COLO829 (cell line): ENCODE measurements around the gene MTCH2.
A peak's percentile ranks its signal among the peaks of the same experiment; 100 is the strongest.

Source experiments
- DNase-seq: peaks from one replicate; pipeline ENCODE4 v3.0.0; 2012; ENCODE audit warnings: low spot score

MTCH2 gene

GRCh38 chr11:47589977-47590861 lies 52.1 kb downstream of the MTCH2 start:
- DNase-seq = no peak

GRCh38 chr11:47589584-47589976 lies 52.8 kb downstream of the MTCH2 start:
- DNase-seq = no peak

- no peak for DNase-seq
Measured at GRCh38 chr11:47589118-47589517, 53.2 kb downstream of the MTCH2 start.

DNA sequence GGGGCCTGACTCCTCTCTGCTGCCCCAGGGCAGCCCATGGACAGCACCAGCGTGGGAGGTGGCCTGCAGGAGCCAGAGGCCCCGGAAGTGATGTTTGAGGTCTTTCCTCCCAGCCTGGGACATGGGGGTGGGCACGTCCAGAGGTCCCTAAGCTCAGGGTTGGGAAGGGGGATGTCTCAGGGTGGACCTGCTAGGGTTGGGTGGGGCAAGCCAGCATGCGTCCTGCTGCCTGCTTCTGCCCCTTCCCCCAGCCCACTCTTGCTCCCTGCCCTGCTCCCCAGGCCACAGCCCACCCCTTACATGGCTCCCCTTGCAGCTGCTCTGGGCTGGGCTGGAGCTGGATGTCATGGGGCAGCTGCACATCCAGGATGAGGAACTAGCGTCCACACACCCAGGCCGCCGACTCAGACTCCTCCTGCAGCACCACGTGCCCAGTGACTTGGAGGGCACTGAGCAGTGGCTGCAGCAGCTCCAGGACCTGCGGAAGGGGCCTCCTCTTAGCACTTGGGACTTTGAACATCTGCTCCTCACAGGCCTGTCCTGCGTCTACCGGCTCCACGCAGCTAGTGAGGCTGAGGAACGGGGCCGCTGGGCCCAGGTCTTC lies 54.5 kb downstream of the MTCH2 start:
- DNase-seq = peak; percentile 41

GRCh38 chr11:47587039-47587716 lies 55.2 kb downstream of the MTCH2 start:
- peak; percentile 74 for DNase-seq

DNA sequence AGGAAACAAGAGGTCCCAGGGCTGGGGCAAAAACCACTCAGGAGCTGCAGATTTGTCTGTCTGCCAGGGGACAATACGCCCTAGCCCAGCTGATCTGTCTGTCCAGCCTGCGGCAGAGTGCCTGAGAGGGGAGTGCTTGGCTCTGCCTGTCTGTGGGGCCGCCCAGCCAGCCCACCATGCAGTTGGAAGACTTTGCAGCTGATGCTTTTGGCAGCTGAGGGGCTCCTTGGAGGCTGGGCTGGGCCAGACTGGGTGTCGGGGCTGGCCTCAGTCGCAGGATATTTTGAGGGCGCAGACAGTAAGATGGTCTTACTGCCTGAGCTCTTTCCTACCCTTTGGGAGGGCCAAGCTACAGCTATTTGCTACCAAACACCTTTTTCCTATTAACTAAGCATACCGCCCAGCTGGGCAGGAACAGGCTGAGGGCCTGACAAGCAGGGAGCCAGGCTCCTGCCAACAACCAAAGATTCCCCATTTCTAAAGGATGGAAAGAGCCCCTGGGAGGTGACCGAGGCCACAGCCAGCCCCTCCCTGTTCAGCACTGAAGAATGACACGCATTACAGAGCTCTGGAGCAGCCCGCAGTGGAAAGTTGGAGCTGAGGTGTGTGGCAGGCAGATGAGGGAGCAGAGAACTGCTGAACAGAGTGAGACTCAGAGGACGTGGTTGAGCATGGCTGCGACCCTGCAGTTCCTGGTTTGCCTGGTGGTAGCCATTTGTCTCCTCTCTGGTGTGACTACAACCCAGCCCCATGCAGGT lies 56.1 kb downstream of the MTCH2 start, which contains the start of gene FAM180B:
Gene FAM180B, plus strand, starts transcription at position 581 of the 758 bp plus-strand sequence. Its CDS starts 91 bp downstream, at position 672.
- DNase-seq = no peak

DNA sequence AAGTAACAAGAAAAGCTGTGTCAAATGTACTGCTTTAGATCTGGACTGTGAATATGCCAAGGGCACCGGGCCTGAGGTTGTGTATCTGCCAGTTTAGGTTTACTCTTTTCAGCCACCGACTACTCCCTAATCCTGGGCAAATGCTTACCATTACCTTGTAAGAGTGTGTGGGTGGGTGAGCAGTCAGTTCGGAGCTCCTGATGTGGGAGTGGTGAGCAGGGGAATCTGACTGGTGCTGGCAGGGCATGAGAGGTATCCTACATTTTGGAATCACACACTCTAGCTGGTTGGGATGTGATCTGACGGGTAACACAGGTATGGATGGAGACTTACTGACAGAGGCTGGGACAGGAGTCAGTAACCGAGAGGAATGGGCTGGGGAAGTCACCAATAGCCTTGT lies 58.5 kb downstream of the MTCH2 start:
- DNase-seq = no peak

DNA sequence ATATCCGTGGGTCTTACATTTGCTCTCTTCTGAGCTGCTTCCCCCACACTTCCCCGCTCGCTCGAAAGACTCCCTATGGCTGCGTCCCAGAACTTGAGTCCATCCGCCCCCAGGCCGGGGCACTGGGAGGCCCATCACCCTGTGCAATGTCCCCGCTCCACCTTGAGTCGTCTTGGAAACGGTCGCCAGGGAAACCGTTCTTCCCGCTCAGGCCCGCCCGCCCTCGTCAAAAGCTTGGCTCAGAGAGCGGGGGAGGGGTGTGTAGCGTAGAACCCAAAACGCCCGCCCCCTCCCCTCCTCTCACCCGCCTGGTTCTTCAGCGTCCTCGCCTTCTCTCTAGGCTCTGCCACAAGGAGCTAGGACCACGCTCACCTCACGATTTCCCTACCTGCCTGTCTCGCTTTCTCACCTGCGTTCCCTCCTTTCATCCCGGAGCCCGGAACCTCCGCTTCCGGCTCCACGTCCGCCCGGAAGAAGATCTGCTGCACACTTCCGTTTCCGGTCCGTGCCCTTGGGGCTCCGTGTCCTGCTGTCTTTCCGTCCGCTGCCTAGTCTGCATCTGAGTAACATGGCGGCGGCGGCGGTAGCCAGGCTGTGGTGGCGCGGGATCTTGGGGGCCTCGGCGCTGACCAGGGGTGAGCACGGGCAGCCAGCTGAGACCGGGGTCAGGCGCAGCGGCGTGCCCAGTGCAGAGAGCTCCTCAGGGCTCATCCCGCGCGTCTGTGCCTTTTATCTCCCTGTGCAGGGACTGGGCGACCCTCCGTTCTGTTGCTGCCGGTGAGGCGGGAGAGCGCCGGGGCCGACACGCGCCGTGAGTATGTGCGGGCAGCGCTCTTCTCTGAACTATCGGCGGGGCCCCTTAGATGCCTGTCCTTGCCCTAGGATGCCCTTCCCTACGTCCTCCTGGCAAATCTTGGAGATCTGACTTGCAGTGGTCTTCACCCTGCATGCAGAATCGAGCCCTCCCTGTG lies 63.5 kb downstream of the MTCH2 start, which contains the start of the genes KBTBD4 and NDUFS3:
Gene KBTBD4, minus strand, starts transcription at position 447 of the 971 bp plus-strand sequence. Its CDS starts 19 bp downstream, at position 428.
Gene NDUFS3, plus strand, starts transcription at position 551 of the 971 bp plus-strand sequence. Its CDS starts 18 bp downstream, at position 569.
- peak; percentile 95 for DNase-seq

DNA sequence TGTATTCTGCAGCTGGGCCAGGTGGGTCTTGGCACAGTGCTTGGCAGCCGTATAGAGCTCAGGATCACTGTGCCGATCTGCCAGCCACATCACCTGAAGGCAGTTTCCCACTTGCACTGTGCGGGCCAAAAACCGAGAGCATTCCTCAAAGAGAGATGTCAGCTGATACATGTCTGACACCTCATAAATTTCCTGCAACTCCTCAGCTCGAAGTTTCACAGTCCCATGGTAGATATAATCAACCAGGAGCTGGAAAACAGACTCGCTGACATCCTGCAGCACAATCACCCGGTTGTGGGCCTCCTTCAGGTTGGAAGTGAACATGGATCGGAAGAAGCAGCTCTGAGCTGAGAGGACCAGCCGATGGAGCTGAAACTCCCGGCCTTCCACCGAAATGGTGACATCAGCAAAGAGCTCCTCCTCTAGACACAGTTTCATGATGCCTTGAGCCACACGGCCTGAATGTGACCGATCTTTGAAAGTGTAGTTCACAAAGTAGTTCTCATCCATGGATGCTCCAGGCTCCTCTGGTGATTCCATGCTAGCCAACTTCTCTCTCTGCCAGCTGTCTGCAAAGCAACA lies 64.8 kb downstream of the MTCH2 start:
- no peak for DNase-seq

GRCh38 chr11:47573321-47573720 lies 69.0 kb downstream of the MTCH2 start:
- DNase-seq = no peak

DNA sequence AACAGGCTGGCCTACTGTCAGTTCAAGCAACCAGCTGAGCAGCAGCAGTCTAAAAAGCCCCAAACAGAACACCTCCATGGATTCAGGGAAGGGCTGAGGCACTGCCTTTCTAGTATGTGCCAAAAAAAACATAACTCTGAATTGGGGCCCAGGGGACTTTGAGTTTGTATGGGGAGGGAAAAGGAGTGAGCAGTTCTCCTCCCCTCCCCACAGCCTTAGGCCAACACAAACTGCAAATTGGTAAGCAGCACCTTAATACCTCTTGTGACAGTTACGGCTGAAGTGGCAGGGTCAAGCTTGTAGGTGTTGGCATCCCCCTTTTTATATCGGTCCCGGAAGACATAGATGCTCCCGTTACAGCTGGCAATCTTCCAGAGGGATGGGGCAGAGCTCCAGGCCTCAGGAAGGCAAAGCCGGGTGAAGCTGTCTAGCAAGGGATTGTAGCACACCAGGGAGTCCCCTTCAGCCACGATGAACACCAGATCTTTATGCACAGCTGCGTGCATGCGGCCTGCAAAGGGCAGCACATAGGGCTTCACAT lies 69.6 kb downstream of the MTCH2 start:
- no peak for DNase-seq

DNA sequence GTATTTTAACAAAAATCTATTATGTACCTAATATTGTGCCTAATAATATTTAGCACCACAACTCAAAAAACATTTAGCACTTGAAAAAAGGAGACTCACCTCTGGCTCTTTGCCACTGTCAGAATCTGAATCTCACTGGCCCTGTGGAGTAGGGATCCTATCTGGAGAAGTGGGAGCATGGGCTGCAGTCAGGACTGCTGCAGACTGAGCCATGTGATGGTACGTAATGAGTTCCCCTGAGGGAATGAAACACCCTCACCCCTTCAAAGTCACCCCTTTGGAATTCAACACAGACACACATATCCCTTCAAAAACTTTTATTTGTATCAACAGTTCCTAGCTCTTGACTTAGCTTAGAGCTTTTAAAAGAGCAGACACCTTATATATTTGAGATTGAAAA lies 70.5 kb downstream of the MTCH2 start:
- no peak for DNase-seq

DNA sequence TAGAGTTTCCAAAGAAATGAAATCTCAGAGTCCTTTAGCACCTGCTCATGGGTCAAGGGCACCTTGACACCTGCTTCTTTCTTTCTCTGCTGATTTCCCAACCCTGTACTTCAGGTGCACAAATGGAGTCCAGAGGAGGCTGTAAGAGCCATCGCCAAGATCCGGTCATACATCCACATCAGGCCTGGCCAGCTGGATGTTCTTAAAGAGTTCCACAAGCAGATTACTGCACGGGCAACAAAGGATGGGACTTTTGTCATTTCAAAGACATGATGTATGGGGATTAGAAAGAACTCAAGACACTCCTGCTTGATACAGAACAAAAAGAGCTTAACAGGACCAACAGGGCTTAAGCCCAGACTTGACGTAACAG lies 71.0 kb downstream of the MTCH2 start:
- no peak for DNase-seq

- DNase-seq = no peak
Measured at GRCh38 chr11:47570651-47571356, 71.6 kb downstream of the MTCH2 start.

DNA sequence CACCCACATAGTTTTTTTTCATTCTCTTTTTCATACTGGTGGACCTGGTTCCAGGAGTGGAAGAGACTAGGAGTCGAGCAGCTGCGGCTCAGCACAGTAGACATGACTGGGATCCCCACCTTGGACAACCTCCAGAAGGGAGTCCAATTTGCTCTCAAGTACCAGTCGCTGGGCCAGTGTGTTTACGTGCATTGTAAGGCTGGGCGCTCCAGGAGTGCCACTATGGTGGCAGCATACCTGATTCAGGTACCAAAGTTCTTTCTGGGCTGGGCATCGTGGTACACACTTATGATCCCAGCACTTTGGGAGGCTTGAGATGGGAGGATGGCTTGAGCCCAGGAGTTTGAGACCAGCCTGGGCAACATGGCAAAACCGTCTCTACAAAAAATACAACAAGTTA lies 72.7 kb downstream of the MTCH2 start:
- DNase-seq = no peak
